HCT116 (cell line): ENCODE results near the gene WDPCP. TPM values are rescaled to one million over a fixed set of nuclear protein-coding genes. Genes with fewer than 3 reads are reported as not detected.

Experiments used
- ATAC-seq: fragments of 200-7000 bp; cut with Tn5 transposase; 2 replicates; pipeline ENCODE4 v1.9.1; 2020; ENCODE audit warnings: mild to moderate bottlenecking, moderate library complexity
- BruUV-seq: library from RNA; stranded (reverse); fragments of 400-500 nt; replicated peaks from 2 replicates; lab custom pipeline; 2021; lab: Mats Ljungman, UMichigan
- CTCF ChIA-PET: fragments of 300-600 bp; sonication (Branson Sonifier 250); formaldehyde crosslinking; loops from one replicate; lab custom pipeline; 2021; ENCODE audit warnings: antibody characterized with exemption; lab: Charles Lee
- POLR2A ChIA-PET: fragments of 300-600, 350-600 bp; sonication (Branson Sonifier 250); formaldehyde crosslinking; loops from one replicate; lab custom pipeline; 2021; ENCODE audit warnings: antibody characterized with exemption; lab: Charles Lee
- RAD21 ChIA-PET, 2 experiments: fragments of 300-600 bp; sonication (Branson Sonifier 250); formaldehyde crosslinking; loops; one replicate each; lab custom pipeline; 2023; ENCODE audit warnings: low total read pairs in 2 of 2; ENCODE audit not compliant: uncharacterized antibody in 2 of 2, unreplicated experiment in 2 of 2, low non-redundant PET in 1 of 2; lab: Charles Lee
- DNase-seq: peaks from one replicate; pipeline ENCODE4 v3.0.0-alpha.2; 2010; ENCODE audit warnings: low read depth, low spot score
- H2AFZ ChIP-seq: fragments of 200-600 bp; shearing (Covaris generic), sonication (generic); 2 replicates; pipeline ENCODE4 v1.6.1; 2017; ENCODE audit warnings: low read depth, mixed run types, mixed read lengths, antibody characterized with exemption, low read length; ENCODE audit not compliant: poor library complexity, severe bottlenecking
- H3K27ac ChIP-seq: 2 replicates; pipeline ENCODE4 v1.5.1; 2012; ENCODE audit warnings: low read depth, low read length
- H3K27me3 ChIP-seq: fragments of 200-600 bp; sonication (generic); 2 replicates; pipeline ENCODE4 v1.6.1; 2016; ENCODE audit warnings: mixed run types, low read length, mixed read lengths; ENCODE audit not compliant: insufficient read depth
- H3K36me3 ChIP-seq, 2 experiments: fragments of 200-500 bp in 1 of 2; fragments of 200-600 bp in 1 of 2; sonication (Bioruptor generic) in 1 of 2; sonication (generic) in 1 of 2; 2 replicates each; pipeline versions ENCODE4 v1.5.1 to v1.6.1; 2014 to 2016; ENCODE audit warnings: low read length in 2 of 2, inconsistent platforms in 1 of 2, mixed read lengths in 1 of 2, mixed run types in 1 of 2; ENCODE audit not compliant: insufficient read depth in 2 of 2, control insufficient read depth in 1 of 2
- H3K4me1 ChIP-seq, 2 experiments: fragments of 200-600 bp in 1 of 2; sonication (generic) in 1 of 2; 2 replicates each; pipeline versions ENCODE4 v1.5.1 to v1.6.1; 2012 to 2017; ENCODE audit warnings: low read length in 2 of 2, inconsistent platforms in 1 of 2, mild to moderate bottlenecking in 1 of 2, mixed read lengths in 1 of 2, mixed run types in 1 of 2, moderate library complexity in 1 of 2; ENCODE audit not compliant: insufficient read depth in 2 of 2, control insufficient read depth in 1 of 2
- H3K4me2 ChIP-seq: fragments of 200-600 bp; sonication (generic); 2 replicates; pipeline ENCODE4 v1.6.1; 2017; ENCODE audit warnings: mixed run types, low read length, mixed read lengths
- H3K4me3 ChIP-seq, 2 experiments: fragments of 200-600 bp in 1 of 2; sonication (generic) in 1 of 2; replicated peaks in 1 of 2; 2 replicates each; pipeline ENCODE4 v1.5.1; 2011 to 2016; ENCODE audit warnings: low read length in 2 of 2, control low read depth in 1 of 2, low read depth in 1 of 2, mild to moderate bottlenecking in 1 of 2, mixed read lengths in 1 of 2, mixed run types in 1 of 2
- H3K79me2 ChIP-seq: fragments of 200-600 bp; sonication (generic); 2 replicates; pipeline ENCODE4 v1.6.1; 2017; ENCODE audit warnings: mild to moderate bottlenecking, mixed run types, low read length, moderate library complexity, mixed read lengths; ENCODE audit not compliant: insufficient read depth
- H3K9ac ChIP-seq: fragments of 200-600 bp; sonication (generic); 2 replicates; pipeline ENCODE4 v1.6.1; 2016; ENCODE audit warnings: low read length, mixed read lengths
- H3K9me2 ChIP-seq: fragments of 200-600 bp; sonication (generic), shearing (Covaris generic); 2 replicates; pipeline ENCODE4 v1.6.1; 2017; ENCODE audit warnings: mixed run types, mild to moderate bottlenecking, moderate library complexity; ENCODE audit not compliant: insufficient read depth
- H3K9me3 ChIP-seq, 2 experiments: fragments of 200-500 bp in 1 of 2; fragments of 200-600 bp in 1 of 2; sonication (Bioruptor generic) in 1 of 2; sonication (generic) in 1 of 2; 2 replicates each; pipeline ENCODE4 v1.6.1; 2014 to 2017; ENCODE audit warnings: low read length in 2 of 2, mixed read lengths in 2 of 2, inconsistent platforms in 1 of 2, low read depth in 1 of 2, mild to moderate bottlenecking in 1 of 2, mixed run types in 1 of 2, moderate library complexity in 1 of 2; ENCODE audit not compliant: control insufficient read depth in 1 of 2, insufficient read depth in 1 of 2
- H4K20me1 ChIP-seq: fragments of 200-600 bp; sonication (generic), shearing (Covaris generic); 2 replicates; pipeline ENCODE4 v1.6.1; 2017; ENCODE audit warnings: mixed run types, mild to moderate bottlenecking, moderate library complexity; ENCODE audit not compliant: insufficient read depth
- FOSL1 ChIP-seq: IDR thresholded peaks from 2 replicates; pipeline ENCODE4 v1.6.1; 2012; ENCODE audit warnings: low read depth
- RAD21 ChIP-seq: IDR thresholded peaks from 2 replicates; pipeline ENCODE4 v1.6.1; 2012; ENCODE audit warnings: low read depth, mild to moderate bottlenecking
- SRF ChIP-seq: IDR thresholded peaks from 2 replicates; pipeline ENCODE4 v1.6.1; 2012; ENCODE audit warnings: low read depth
- intact Hi-C: fragments of 100-400 bp; cut with micrococcal nuclease; formaldehyde crosslinking; loops from 2 replicates; pipeline ENCODE4 v1.10.0; 2022
- total RNA-seq: library from RNA; stranded (reverse); gene quantifications from one replicate; pipeline ENCODE4 v1.2.1, GENCODE V29; 2021; ENCODE audit not compliant: unreplicated experiment
- TF ChIP-seq, protein P1 (sequence below): IDR thresholded peaks from 2 replicates; pipeline ENCODE4 v1.6.1; 2011; ENCODE audit warnings: mild to moderate bottlenecking, low read length, moderate library complexity; ENCODE audit not compliant: insufficient replicate concordance; ENCODE audit errors: extremely low read depth
- TF ChIP-seq, protein P2 (sequence below), 3 experiments: fragments of 200-600 bp in 1 of 3; sonication (generic) in 1 of 3; IDR thresholded peaks in 2 of 3; conservative IDR thresholded peaks in 1 of 3; 2 replicates each; pipeline ENCODE4 v1.5.1; 2012 to 2017; ENCODE audit warnings: low read depth in 2 of 3, low read length in 2 of 3, antibody characterized with exemption in 1 of 3, borderline replicate concordance in 1 of 3, control low read depth in 1 of 3, mild to moderate bottlenecking in 1 of 3, mixed read lengths in 1 of 3, mixed run types in 1 of 3, moderate library complexity in 1 of 3; ENCODE audit not compliant: insufficient read depth in 1 of 3

WDPCP gene
- total RNA-seq, 1 experiment from 2014 or later = 4.1 TPM

DNA sequence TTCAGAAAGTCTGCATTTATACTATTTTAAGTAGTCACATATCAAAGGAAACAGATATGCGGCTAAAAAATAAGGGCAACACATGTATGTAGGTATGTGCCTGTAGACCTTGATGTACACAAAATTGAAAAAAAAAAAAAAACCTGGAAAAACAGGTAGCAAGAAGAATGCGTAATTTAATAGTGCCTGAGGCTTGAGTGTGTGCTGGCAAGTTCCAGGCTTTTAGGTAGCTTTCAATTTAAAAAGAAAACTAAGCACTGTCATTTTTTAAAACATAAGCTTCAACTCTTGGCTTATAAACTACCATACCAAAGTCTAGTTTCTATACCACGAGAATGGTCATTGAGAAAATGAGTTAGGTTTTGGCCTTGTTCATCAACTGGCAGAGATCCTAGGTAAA lies 465.4 kb downstream of the WDPCP start (continued):
- TF ChIP-seq, protein P1, sequence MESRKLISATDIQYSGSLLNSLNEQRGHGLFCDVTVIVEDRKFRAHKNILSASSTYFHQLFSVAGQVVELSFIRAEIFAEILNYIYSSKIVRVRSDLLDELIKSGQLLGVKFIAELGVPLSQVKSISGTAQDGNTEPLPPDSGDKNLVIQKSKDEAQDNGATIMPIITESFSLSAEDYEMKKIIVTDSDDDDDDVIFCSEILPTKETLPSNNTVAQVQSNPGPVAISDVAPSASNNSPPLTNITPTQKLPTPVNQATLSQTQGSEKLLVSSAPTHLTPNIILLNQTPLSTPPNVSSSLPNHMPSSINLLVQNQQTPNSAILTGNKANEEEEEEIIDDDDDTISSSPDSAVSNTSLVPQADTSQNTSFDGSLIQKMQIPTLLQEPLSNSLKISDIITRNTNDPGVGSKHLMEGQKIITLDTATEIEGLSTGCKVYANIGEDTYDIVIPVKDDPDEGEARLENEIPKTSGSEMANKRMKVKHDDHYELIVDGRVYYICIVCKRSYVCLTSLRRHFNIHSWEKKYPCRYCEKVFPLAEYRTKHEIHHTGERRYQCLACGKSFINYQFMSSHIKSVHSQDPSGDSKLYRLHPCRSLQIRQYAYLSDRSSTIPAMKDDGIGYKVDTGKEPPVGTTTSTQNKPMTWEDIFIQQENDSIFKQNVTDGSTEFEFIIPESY = no peak
- TF ChIP-seq FOSL1 = no peak
- TF ChIP-seq, all 23 proteins: peak for 0

DNA sequence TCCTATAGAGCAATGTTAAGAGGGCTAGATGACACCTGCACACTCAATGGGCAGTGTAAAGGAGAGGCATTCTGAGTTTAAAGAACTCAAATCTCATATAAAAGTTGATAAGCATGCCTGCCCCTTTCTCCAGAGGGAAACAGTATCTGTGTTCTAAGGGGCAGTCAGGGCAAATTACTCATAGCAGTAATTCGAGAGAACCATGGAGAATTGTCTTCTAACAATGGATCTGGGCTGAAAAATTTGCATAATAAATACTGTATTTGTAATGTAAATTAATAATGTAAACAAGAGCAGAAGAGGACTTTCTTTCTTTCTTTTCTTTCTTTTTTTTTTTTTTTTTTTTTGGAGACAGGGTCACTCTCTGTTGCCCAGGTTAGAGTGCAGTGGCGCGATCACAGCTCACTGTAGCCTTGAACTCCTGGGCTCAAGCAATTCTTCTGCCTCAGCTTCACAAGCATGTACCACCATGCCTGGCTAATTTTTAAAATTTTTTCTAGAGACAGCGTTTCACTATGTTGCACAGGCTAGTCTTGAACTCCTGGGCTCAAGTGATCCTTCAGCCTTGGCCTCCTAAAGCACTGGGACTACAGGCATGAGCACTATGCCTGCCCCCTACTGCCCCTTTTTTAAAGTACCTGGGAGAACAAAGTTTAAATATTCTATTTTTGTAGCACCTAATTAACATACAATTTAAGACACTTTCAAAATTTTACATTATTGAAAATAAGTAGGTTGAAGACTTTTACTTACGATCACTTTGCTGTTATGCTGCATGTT lies 467.0 kb downstream of the WDPCP start:
- CTCF ChIA-PET = no interaction called here
- POLR2A ChIA-PET = no interaction called here
- intact Hi-C loops = no loop called here
- no peaks in the 10 kb centered on the region for H3K4me1 ChIP-seq
- H3K27ac ChIP-seq = no peak overlapping the region
- H3K9ac ChIP-seq = no peak overlapping the region
- H3K4me3 ChIP-seq = no peak overlapping the region
- H3K27me3 ChIP-seq = no peaks in the 10 kb centered on the region
- H3K9me2 ChIP-seq = no peaks in the 10 kb centered on the region
- DNase-seq = no peak
- H3K36me3 ChIP-seq = no peaks in the 10 kb centered on the region
- H3K4me2 ChIP-seq = no peak overlapping the region
- RAD21 ChIA-PET = no interaction called here
- H2AFZ ChIP-seq = no peak overlapping the region
- H4K20me1 ChIP-seq = no peaks in the 10 kb centered on the region
- H3K9me3 ChIP-seq = no peaks in the 10 kb centered on the region
- BruUV-seq = no TSS peak
- ATAC-seq = peak; percentile 63
- TF ChIP-seq SRF (no peak), RAD21 (0 out of 2 replicates have a peak, but pooled peaks have one; percentile 16)
- TF ChIP-seq, protein P2, sequence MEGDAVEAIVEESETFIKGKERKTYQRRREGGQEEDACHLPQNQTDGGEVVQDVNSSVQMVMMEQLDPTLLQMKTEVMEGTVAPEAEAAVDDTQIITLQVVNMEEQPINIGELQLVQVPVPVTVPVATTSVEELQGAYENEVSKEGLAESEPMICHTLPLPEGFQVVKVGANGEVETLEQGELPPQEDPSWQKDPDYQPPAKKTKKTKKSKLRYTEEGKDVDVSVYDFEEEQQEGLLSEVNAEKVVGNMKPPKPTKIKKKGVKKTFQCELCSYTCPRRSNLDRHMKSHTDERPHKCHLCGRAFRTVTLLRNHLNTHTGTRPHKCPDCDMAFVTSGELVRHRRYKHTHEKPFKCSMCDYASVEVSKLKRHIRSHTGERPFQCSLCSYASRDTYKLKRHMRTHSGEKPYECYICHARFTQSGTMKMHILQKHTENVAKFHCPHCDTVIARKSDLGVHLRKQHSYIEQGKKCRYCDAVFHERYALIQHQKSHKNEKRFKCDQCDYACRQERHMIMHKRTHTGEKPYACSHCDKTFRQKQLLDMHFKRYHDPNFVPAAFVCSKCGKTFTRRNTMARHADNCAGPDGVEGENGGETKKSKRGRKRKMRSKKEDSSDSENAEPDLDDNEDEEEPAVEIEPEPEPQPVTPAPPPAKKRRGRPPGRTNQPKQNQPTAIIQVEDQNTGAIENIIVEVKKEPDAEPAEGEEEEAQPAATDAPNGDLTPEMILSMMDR (IDR thresholded peaks at IDR 0.05 in 2 of 3, conservative IDR thresholded peaks at IDR 0.05 in 1 of 3; ENCODE audit: borderline replicate concordance in 1 of 3, insufficient read depth in 1 of 3, low read depth in 2 of 3, low read length in 2 of 3) = peak in 2 of 3 experiments; percentile 31 to 33; a peak in 2 of 6 replicates
- TF ChIP-seq, all 23 proteins: peak for 2
- H3K79me2 ChIP-seq = no peaks in the 10 kb centered on the region
